Gastrocnemius medialis (tissue), 4 donors: ENCODE data around the gene OSGEP.

Experiments used
- POLR2A ChIP-seq, 2 donors: fragments of 450-650 bp; IDR thresholded peaks; one replicate each; pipeline ENCODE4 v1.6.1; 2017; ENCODE audit warnings: antibody characterized with exemption in 2 of 2, mild to moderate bottlenecking in 2 of 2, moderate library complexity in 2 of 2
- TF ChIP-seq, protein P1 (sequence below), 5 experiments: fragments of 450-650 bp in 3 of 5; fragments of 200-600 bp in 2 of 5; sonication (generic) in 2 of 5; IDR thresholded peaks in 4 of 5; conservative IDR thresholded peaks in 1 of 5; 1 replicate in 4 of 5; 2 replicates in 1 of 5; pipeline ENCODE4 v1.5.1; 2016 to 2019; ENCODE audit warnings: antibody characterized with exemption in 5 of 5, mild to moderate bottlenecking in 3 of 5, moderate library complexity in 3 of 5

- TF ChIP-seq, protein P1, sequence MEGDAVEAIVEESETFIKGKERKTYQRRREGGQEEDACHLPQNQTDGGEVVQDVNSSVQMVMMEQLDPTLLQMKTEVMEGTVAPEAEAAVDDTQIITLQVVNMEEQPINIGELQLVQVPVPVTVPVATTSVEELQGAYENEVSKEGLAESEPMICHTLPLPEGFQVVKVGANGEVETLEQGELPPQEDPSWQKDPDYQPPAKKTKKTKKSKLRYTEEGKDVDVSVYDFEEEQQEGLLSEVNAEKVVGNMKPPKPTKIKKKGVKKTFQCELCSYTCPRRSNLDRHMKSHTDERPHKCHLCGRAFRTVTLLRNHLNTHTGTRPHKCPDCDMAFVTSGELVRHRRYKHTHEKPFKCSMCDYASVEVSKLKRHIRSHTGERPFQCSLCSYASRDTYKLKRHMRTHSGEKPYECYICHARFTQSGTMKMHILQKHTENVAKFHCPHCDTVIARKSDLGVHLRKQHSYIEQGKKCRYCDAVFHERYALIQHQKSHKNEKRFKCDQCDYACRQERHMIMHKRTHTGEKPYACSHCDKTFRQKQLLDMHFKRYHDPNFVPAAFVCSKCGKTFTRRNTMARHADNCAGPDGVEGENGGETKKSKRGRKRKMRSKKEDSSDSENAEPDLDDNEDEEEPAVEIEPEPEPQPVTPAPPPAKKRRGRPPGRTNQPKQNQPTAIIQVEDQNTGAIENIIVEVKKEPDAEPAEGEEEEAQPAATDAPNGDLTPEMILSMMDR (IDR thresholded peaks at IDR 0.05 in 4 of 5, conservative IDR thresholded peaks at IDR 0.05 in 1 of 5) = no peak
- no peak for TF ChIP-seq POLR2A (IDR thresholded peaks at IDR 0.05)
These were observed 34.7 kb upstream of the OSGEP start for GRCh38 chr14:20489093-20489994.
